PC-3 (cell line): Measurements from ENCODE around the gene MYADM. TPM values are rescaled to one million over a fixed set of nuclear protein-coding genes. Genes with fewer than 3 reads are reported as not detected.

ENCODE experiments used
- ATAC-seq: fragments of 200-7000 bp; cut with Tn5 transposase; 2 replicates; pipeline ENCODE4 v1.9.1; 2020; ENCODE audit warnings: mild to moderate bottlenecking, moderate library complexity
- BruUV-seq: library from RNA; stranded (reverse); fragments of 400-500 nt; replicated peaks from 2 replicates; lab custom pipeline; 2021; lab: Mats Ljungman, UMichigan
- CTCF ChIA-PET: fragments of 300-600 bp; sonication (Branson Sonifier 250); formaldehyde crosslinking; loops from one replicate; lab custom pipeline; 2022; ENCODE audit warnings: antibody characterized with exemption; lab: Charles Lee
- POLR2A ChIA-PET: fragments of 300-600 bp; sonication (Branson Sonifier 250); formaldehyde crosslinking; loops from one replicate; lab custom pipeline; 2022; ENCODE audit warnings: antibody characterized with exemption; ENCODE audit not compliant: unreplicated experiment; lab: Charles Lee
- DNase-seq: peaks from one replicate; pipeline ENCODE4 v3.0.0-alpha.2; 2015
- H2AFZ ChIP-seq: fragments of 300-600 bp; sonication (generic); 2 replicates; pipeline ENCODE4 v1.6.0; 2016; ENCODE audit warnings: antibody characterized with exemption, low read length
- H3F3A ChIP-seq: fragments of 300-600 bp; sonication (generic); one replicate; pipeline ENCODE4 v1.6.0; 2017; ENCODE audit warnings: antibody characterized with exemption, low read length, control low read depth, mild to moderate bottlenecking; ENCODE audit not compliant: unreplicated experiment
- H3K27ac ChIP-seq: fragments of 300-600 bp; sonication (generic); 2 replicates; pipeline ENCODE4 v1.5.1; 2016; ENCODE audit warnings: mild to moderate bottlenecking, low read length
- H3K27me3 ChIP-seq: fragments of 300-600 bp; sonication (generic); 2 replicates; pipeline ENCODE4 v1.6.1; 2016; ENCODE audit warnings: low read length, mixed read lengths
- H3K36me3 ChIP-seq: fragments of 300-600 bp; sonication (generic); 2 replicates; pipeline ENCODE4 v1.6.1; 2016; ENCODE audit warnings: low read depth, mixed run types, low read length, mixed read lengths
- H3K4me1 ChIP-seq: fragments of 300-600 bp; sonication (generic); 2 replicates; pipeline ENCODE4 v1.5.1; 2016; ENCODE audit warnings: low read length; ENCODE audit not compliant: insufficient read depth
- H3K4me2 ChIP-seq: fragments of 300-600 bp; sonication (generic); 2 replicates; pipeline ENCODE4 v1.6.0; 2016; ENCODE audit warnings: low read length
- H3K4me3 ChIP-seq: fragments of 300-600 bp; sonication (generic); 2 replicates; pipeline ENCODE4 v1.5.1; 2016; ENCODE audit warnings: mild to moderate bottlenecking, low read length, mixed read lengths
- H3K79me2 ChIP-seq: fragments of 300-600 bp; sonication (generic); 2 replicates; pipeline ENCODE4 v1.6.1; 2017; ENCODE audit warnings: low read length, mixed read lengths
- H3K9ac ChIP-seq: fragments of 300-600 bp; sonication (generic); 2 replicates; pipeline ENCODE4 v1.6.0; 2016; ENCODE audit warnings: mild to moderate bottlenecking, low read length
- H3K9me2 ChIP-seq: fragments of 300-600 bp; sonication (generic); replicated peaks from 2 replicates; pipeline ENCODE4 v1.6.1; 2016; ENCODE audit warnings: mixed run types, low read length, mixed read lengths
- H3K9me3 ChIP-seq: fragments of 300-600 bp; sonication (generic); 2 replicates; pipeline ENCODE4 v1.6.1; 2016; ENCODE audit warnings: low read length, mixed read lengths
- H4K20me1 ChIP-seq: fragments of 300-600 bp; sonication (generic); 2 replicates; pipeline ENCODE4 v1.6.1; 2016; ENCODE audit warnings: low read length, mixed read lengths
- EZH2 ChIP-seq: fragments of 300-600 bp; sonication (generic); IDR thresholded peaks from one replicate; pipeline ENCODE4 v1.6.1; 2017; ENCODE audit warnings: antibody characterized with exemption, mild to moderate bottlenecking, low read length; ENCODE audit not compliant: unreplicated experiment
- EZH2phosphoT487 ChIP-seq: fragments of 300-600 bp; sonication (generic); IDR thresholded peaks from 2 replicates; pipeline ENCODE4 v1.6.1; 2018; ENCODE audit warnings: mild to moderate bottlenecking, antibody characterized with exemption, low read length, borderline replicate concordance
- intact Hi-C: fragments of 100-400 bp; cut with micrococcal nuclease; formaldehyde crosslinking; loops from 2 replicates; pipeline ENCODE4 v1.9.0; 2023
- total RNA-seq: library from RNA; depleted of rRNA; stranded (reverse); fragments of >200 nt; gene quantifications from 2 replicates; pipeline ENCODE4 v1.2.3, GENCODE V29; 2014
- TF ChIP-seq, protein P1 (sequence below): fragments of 300-600 bp; sonication (generic); conservative IDR thresholded peaks from 2 replicates; pipeline ENCODE4 v1.5.1; 2017; ENCODE audit warnings: antibody characterized with exemption, low read depth, mild to moderate bottlenecking, low read length

Gene MYADM
- total RNA-seq, 1 experiment from 2014 or later: 63.5 TPM

DNA sequence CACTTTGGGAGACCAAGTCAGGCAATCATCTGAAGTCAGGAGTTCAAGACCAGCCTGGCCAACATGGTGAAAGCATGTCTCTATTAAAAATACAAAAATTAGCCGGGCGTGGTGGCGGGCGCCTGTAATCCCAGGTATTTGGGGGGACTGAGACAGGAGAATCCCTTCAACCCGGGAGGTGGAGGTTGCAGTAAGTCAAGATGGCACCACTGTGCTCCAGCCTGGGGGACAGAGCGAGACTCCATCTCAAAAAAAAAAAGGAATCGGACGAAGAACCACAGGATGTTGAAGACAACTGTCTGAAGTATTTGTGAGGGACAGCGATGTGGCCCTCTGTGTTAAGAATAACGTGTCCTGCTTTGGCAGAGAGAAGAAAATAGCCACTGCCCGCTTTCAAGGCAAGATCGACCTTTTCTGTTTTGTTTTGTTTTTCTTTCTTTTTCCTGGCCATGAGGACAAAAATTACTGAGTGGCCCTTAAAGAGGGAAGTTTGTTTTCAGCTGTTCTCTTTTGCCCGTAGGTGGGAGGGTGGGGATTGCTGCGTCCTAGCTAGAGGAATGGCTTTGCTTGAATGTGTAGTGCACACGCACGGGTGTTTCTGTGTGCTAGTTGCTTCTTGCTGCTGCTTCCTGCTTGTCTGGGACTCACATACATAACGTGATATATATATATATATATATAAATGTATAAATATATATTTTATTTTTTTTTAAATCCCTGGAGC, 8.1 kb downstream of the MYADM start:
- CTCF ChIA-PET: no interaction called here
- intact Hi-C loops: no loop called here
- H4K20me1 ChIP-seq: peaks cover 24% of the 10 kb centered on the region; the same call in 1 of the 2 replicates

DNA sequence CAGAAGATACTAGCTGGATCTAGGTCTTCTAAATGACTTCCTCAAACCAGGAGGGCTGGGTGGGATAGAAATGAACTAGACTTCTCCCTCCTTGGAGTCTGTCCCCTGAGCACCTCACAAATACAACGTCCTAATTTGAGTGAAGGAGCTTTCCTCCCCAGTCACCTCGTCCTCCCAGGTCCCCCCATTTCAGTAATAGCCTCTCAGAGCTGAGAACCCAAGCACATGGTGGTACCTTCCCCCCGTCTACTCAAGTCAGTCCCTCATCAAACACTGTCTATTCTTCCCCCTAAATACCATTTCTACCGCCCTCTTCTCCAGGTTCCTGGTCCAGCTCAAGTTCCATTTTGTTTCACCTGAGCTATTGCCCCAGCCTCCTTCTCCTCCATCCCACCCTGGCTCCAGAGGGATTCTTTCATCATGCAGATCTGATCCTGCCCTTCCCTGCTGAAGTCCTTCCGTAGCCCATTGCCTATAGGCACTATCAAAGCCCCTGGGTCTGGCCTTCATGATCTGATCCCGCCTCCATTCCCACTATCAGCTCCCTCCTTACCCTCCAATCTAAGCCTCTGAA, 9.1 kb downstream of the MYADM start:
- intact Hi-C loops: no loop called here

More for the DNA sequence above, 8.1 kb downstream of the MYADM start:
- Histone ChIP-seq H2AFZ (no peak overlapping the region), H3K9me3 (no peaks in the 10 kb centered on the region), H3K9me2 (no peaks in the 10 kb centered on the region), H3K27ac (no peak overlapping the region), H3K36me3 (peaks cover 25% of the 10 kb centered on the region), H3K4me2 (no peak overlapping the region), H3K9ac (no peak overlapping the region), H3K27me3 (0 out of 2 replicates have a peak, but pooled peaks cover 6% of the 10 kb centered on the region), H3F3A (no peaks in the 10 kb centered on the region), H3K4me3 (no peak overlapping the region), H3K4me1 (peaks cover 4% of the 10 kb centered on the region; the same call in 1 of the 2 replicates), H3K79me2 (peaks cover 23% of the 10 kb centered on the region)
- no TSS peak for BruUV-seq
- POLR2A ChIA-PET: interaction anchor here (0.5 kb wide), 1 partner anchor 148 kb away, joined by 4 read pairs; no protein-coding TSS in a partner anchor
- ATAC-seq (no peak), DNase-seq (no peak)
- TF ChIP-seq EZH2: no peak
- no peak for TF ChIP-seq EZH2phosphoT487
- TF ChIP-seq, protein P1, sequence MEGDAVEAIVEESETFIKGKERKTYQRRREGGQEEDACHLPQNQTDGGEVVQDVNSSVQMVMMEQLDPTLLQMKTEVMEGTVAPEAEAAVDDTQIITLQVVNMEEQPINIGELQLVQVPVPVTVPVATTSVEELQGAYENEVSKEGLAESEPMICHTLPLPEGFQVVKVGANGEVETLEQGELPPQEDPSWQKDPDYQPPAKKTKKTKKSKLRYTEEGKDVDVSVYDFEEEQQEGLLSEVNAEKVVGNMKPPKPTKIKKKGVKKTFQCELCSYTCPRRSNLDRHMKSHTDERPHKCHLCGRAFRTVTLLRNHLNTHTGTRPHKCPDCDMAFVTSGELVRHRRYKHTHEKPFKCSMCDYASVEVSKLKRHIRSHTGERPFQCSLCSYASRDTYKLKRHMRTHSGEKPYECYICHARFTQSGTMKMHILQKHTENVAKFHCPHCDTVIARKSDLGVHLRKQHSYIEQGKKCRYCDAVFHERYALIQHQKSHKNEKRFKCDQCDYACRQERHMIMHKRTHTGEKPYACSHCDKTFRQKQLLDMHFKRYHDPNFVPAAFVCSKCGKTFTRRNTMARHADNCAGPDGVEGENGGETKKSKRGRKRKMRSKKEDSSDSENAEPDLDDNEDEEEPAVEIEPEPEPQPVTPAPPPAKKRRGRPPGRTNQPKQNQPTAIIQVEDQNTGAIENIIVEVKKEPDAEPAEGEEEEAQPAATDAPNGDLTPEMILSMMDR: no peak

More for the DNA sequence above, 9.1 kb downstream of the MYADM start:
- no peak overlapping the region for H2AFZ ChIP-seq
- H3F3A ChIP-seq: no peaks in the 10 kb centered on the region
- no peak overlapping the region for H3K4me3 ChIP-seq
- H3K4me1 ChIP-seq: peaks cover 14% of the 10 kb centered on the region
- no peak overlapping the region for H3K27ac ChIP-seq
- BruUV-seq: no TSS peak
- no peak overlapping the region for H3K4me2 ChIP-seq
- peaks cover 25% of the 10 kb centered on the region for H3K36me3 ChIP-seq
- H3K27me3 ChIP-seq: 0 out of 2 replicates have a peak, but pooled peaks cover 6% of the 10 kb centered on the region
- peaks cover 15% of the 10 kb centered on the region; the same call in 1 of the 2 replicates for H3K79me2 ChIP-seq
- TF ChIP-seq EZH2: no peak
- TF ChIP-seq, protein P1: no peak
- TF ChIP-seq EZH2phosphoT487: no peak
- ChIA-PET POLR2A (interaction anchor here (0.5 to 1.1 kb wide), 2 partner anchors 9 to 147 kb away, joined by 3 to 4 read pairs; no protein-coding TSS in a partner anchor), CTCF (interaction anchor here (0.8 kb wide), 1 partner anchor 84 kb away, joined by 3 read pairs; no protein-coding TSS in a partner anchor)
- ATAC-seq (no peak), DNase-seq (no peak)
- no peaks in the 10 kb centered on the region for H3K9me3 ChIP-seq
- peaks cover 24% of the 10 kb centered on the region; the same call in 1 of the 2 replicates for H4K20me1 ChIP-seq
- no peak overlapping the region for H3K9ac ChIP-seq
- H3K9me2 ChIP-seq: no peaks in the 10 kb centered on the region
